ENCODE results near the gene SUPV3L1. TPM values are rescaled to one million over a fixed set of nuclear protein-coding genes. Genes with fewer than 3 reads are reported as not detected.

Gene SUPV3L1
- total RNA-seq, 1 experiment from 2014 or later = 55.3 TPM

- ChIA-PET POLR2A (ENCODE audit: low non-redundant PET) (no interaction called here), CTCF (no interaction called here)
- no peak overlapping the region for H3K27ac ChIP-seq (ENCODE audit: low read depth, low read length, poor library complexity, severe bottlenecking)
- TF ChIP-seq CTCF (conservative IDR thresholded peaks at IDR 0.05; ENCODE audit: low read depth, low read length) (no peak), EZH2 (IDR thresholded peaks at IDR 0.05; ENCODE audit: borderline replicate concordance, low read depth, low read length, poor library complexity, severe bottlenecking) (no peak)
- no peaks in the 10 kb centered on the region for H3K4me1 ChIP-seq (ENCODE audit: insufficient read depth, low read length, poor library complexity, severe bottlenecking)
- H3K9me3 ChIP-seq (ENCODE audit: low read depth, low read length, poor library complexity, severe bottlenecking) = no peaks in the 10 kb centered on the region
- DNase-seq (ENCODE audit: low spot score) = no peak
- BruUV-seq (replicated peaks) = no TSS peak
- intact Hi-C loops (cut with micrococcal nuclease; ENCODE audit: unreplicated experiment) = no loop called here
- no peaks in the 10 kb centered on the region for H3K27me3 ChIP-seq (replicated peaks; ENCODE audit: insufficient read depth, low read depth, low read length, poor library complexity)
- no peak overlapping the region for H3K4me3 ChIP-seq (ENCODE audit: low read depth, low read length, poor library complexity, severe bottlenecking)
- peaks cover 7% of the 10 kb centered on the region for H3K36me3 ChIP-seq (ENCODE audit: insufficient read depth, low read length, poor library complexity, severe bottlenecking)
These were observed 26.8 kb upstream of the SUPV3L1 start for GRCh38 chr10:69153227-69153626.

GRCh38 chr10:69160809-69161241 lies 19.2 kb upstream of the SUPV3L1 start:
- no peak for DNase-seq (ENCODE audit: low spot score)
- POLR2A ChIA-PET (ENCODE audit: low non-redundant PET) = no interaction called here
- Histone ChIP-seq H3K4me3 (ENCODE audit: low read depth, low read length, poor library complexity, severe bottlenecking) (no peak overlapping the region), H3K9me3 (ENCODE audit: low read depth, low read length, poor library complexity, severe bottlenecking) (no peaks in the 10 kb centered on the region), H3K27me3 (replicated peaks; ENCODE audit: insufficient read depth, low read depth, low read length, poor library complexity) (no peaks in the 10 kb centered on the region), H3K36me3 (ENCODE audit: insufficient read depth, low read length, poor library complexity, severe bottlenecking) (peaks cover 27% of the 10 kb centered on the region), H3K4me1 (ENCODE audit: insufficient read depth, low read length, poor library complexity, severe bottlenecking) (no peaks in the 10 kb centered on the region), H3K27ac (ENCODE audit: low read depth, low read length, poor library complexity, severe bottlenecking) (no peak overlapping the region)
- BruUV-seq (replicated peaks) = no TSS peak
- TF ChIP-seq CTCF (conservative IDR thresholded peaks at IDR 0.05; ENCODE audit: low read depth, low read length) (no peak), EZH2 (IDR thresholded peaks at IDR 0.05; ENCODE audit: borderline replicate concordance, low read depth, low read length, poor library complexity, severe bottlenecking) (no peak)
- intact Hi-C loops (cut with micrococcal nuclease; ENCODE audit: unreplicated experiment) = no loop called here
- CTCF ChIA-PET = no interaction called here

- H3K4me3 ChIP-seq (ENCODE audit: low read depth, low read length, poor library complexity, severe bottlenecking) = no peak overlapping the region
- ChIA-PET CTCF (no interaction called here), POLR2A (ENCODE audit: low non-redundant PET) (no interaction called here)
- intact Hi-C loops (cut with micrococcal nuclease; ENCODE audit: unreplicated experiment) = no loop called here
- no peaks in the 10 kb centered on the region for H3K4me1 ChIP-seq (ENCODE audit: insufficient read depth, low read length, poor library complexity, severe bottlenecking)
- BruUV-seq (replicated peaks) = no TSS peak
- TF ChIP-seq CTCF (conservative IDR thresholded peaks at IDR 0.05; ENCODE audit: low read depth, low read length) = no peak
- TF ChIP-seq EZH2 (IDR thresholded peaks at IDR 0.05; ENCODE audit: borderline replicate concordance, low read depth, low read length, poor library complexity, severe bottlenecking) = no peak
- H3K27ac ChIP-seq (ENCODE audit: low read depth, low read length, poor library complexity, severe bottlenecking) = no peak overlapping the region
- no peak for DNase-seq (ENCODE audit: low spot score)
- peaks cover 24% of the 10 kb centered on the region for H3K36me3 ChIP-seq (ENCODE audit: insufficient read depth, low read length, poor library complexity, severe bottlenecking)
- no peaks in the 10 kb centered on the region for H3K9me3 ChIP-seq (ENCODE audit: low read depth, low read length, poor library complexity, severe bottlenecking)
- no peaks in the 10 kb centered on the region for H3K27me3 ChIP-seq (replicated peaks; ENCODE audit: insufficient read depth, low read depth, low read length, poor library complexity)
These were observed 11.5 kb upstream of the SUPV3L1 start for GRCh38 chr10:69168493-69168892.
